BJ (cell line): Measurements from ENCODE around the gene SLC38A11. TPM values are rescaled to one million over a fixed set of nuclear protein-coding genes. Genes with fewer than 3 reads are reported as not detected.
A peak's percentile ranks its signal among the peaks of the same experiment; 100 is the strongest.

Experiments used
- CTCF ChIA-PET: fragments of 350-600 bp; formaldehyde crosslinking; extraction: SDS; loops from one replicate; lab custom pipeline; 2021; ENCODE audit warnings: antibody characterized with exemption, inconsistent platforms; lab: Yijun Ruan, JAX
- POLR2A ChIA-PET: fragments of 300-600 bp; sonication (Branson Sonifier 250); formaldehyde crosslinking; extraction: SDS; loops from one replicate; lab custom pipeline; 2021; ENCODE audit warnings: antibody characterized with exemption; lab: Charles Lee
- DNase-seq: peaks from one replicate; pipeline ENCODE4 v3.0.0-alpha.2; 2011; ENCODE audit warnings: low read depth
- H3K27me3 ChIP-seq: 2 replicates; pipeline ENCODE4 v1.6.0; 2011; ENCODE audit warnings: low read length; ENCODE audit not compliant: control insufficient read depth, insufficient read depth
- H3K36me3 ChIP-seq: 2 replicates; pipeline ENCODE4 v1.5.1; 2011; ENCODE audit warnings: low read length; ENCODE audit not compliant: control insufficient read depth, insufficient read depth
- H3K4me3 ChIP-seq: 2 replicates; pipeline ENCODE4 v1.5.1; 2011; ENCODE audit warnings: low read depth, mild to moderate bottlenecking, control low read depth, low read length
- polyA plus RNA-seq: library from polyadenylated mRNA; depleted of rRNA; stranded (reverse); fragments of >200 nt; gene quantifications from 2 replicates; pipeline ENCODE4 v1.2.3, GENCODE V29; 2011
- TF ChIP-seq, protein P1 (sequence below): IDR thresholded peaks from 2 replicates; pipeline ENCODE4 v1.5.1; 2011; ENCODE audit warnings: low read depth, mild to moderate bottlenecking, control low read depth, inconsistent platforms, low read length, moderate library complexity; ENCODE audit not compliant: insufficient read depth

Gene SLC38A11
- polyA plus RNA-seq, 1 experiment, result 59.2 TPM

GRCh38 chr2:164934401-164935117, 20.8 kb downstream of the SLC38A11 start:
- Histone ChIP-seq H3K27me3 (no peaks in the 10 kb centered on the region), H3K4me3 (no peak overlapping the region), H3K36me3 (0 out of 2 replicates have a peak, but pooled peaks cover 1% of the 10 kb centered on the region)
- TF ChIP-seq, protein P1, sequence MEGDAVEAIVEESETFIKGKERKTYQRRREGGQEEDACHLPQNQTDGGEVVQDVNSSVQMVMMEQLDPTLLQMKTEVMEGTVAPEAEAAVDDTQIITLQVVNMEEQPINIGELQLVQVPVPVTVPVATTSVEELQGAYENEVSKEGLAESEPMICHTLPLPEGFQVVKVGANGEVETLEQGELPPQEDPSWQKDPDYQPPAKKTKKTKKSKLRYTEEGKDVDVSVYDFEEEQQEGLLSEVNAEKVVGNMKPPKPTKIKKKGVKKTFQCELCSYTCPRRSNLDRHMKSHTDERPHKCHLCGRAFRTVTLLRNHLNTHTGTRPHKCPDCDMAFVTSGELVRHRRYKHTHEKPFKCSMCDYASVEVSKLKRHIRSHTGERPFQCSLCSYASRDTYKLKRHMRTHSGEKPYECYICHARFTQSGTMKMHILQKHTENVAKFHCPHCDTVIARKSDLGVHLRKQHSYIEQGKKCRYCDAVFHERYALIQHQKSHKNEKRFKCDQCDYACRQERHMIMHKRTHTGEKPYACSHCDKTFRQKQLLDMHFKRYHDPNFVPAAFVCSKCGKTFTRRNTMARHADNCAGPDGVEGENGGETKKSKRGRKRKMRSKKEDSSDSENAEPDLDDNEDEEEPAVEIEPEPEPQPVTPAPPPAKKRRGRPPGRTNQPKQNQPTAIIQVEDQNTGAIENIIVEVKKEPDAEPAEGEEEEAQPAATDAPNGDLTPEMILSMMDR, result no peak
- DNase-seq, result no peak
- POLR2A ChIA-PET, result no interaction called here
- CTCF ChIA-PET, result no interaction called here

GRCh38 chr2:164933671-164934189, 21.6 kb downstream of the SLC38A11 start:
- TF ChIP-seq, protein P1, result no peak
- H3K27me3 ChIP-seq, result no peaks in the 10 kb centered on the region
- POLR2A ChIA-PET, result no interaction called here
- 0 out of 2 replicates have a peak, but pooled peaks cover 1% of the 10 kb centered on the region for H3K36me3 ChIP-seq
- CTCF ChIA-PET, result no interaction called here
- DNase-seq, result no peak
- no peak overlapping the region for H3K4me3 ChIP-seq

- TF ChIP-seq, protein P1, result no peak
- no peak for DNase-seq
- POLR2A ChIA-PET, result no interaction called here
- H3K27me3 ChIP-seq, result no peaks in the 10 kb centered on the region
- H3K4me3 ChIP-seq, result no peak overlapping the region
- CTCF ChIA-PET, result no interaction called here
- H3K36me3 ChIP-seq, result 0 out of 2 replicates have a peak, but pooled peaks cover 1% of the 10 kb centered on the region
These were observed 22.9 kb downstream of the SLC38A11 start for GRCh38 chr2:164932377-164932776.

- ChIA-PET CTCF (no interaction called here), POLR2A (no interaction called here)
- TF ChIP-seq, protein P1, result no peak
- DNase-seq, result no peak
- Histone ChIP-seq H3K4me3 (no peak overlapping the region), H3K36me3 (0 out of 2 replicates have a peak, but pooled peaks cover 2% of the 10 kb centered on the region), H3K27me3 (no peaks in the 10 kb centered on the region)
These were observed 27.1 kb downstream of the SLC38A11 start for GRCh38 chr2:164928101-164928673.

DNA sequence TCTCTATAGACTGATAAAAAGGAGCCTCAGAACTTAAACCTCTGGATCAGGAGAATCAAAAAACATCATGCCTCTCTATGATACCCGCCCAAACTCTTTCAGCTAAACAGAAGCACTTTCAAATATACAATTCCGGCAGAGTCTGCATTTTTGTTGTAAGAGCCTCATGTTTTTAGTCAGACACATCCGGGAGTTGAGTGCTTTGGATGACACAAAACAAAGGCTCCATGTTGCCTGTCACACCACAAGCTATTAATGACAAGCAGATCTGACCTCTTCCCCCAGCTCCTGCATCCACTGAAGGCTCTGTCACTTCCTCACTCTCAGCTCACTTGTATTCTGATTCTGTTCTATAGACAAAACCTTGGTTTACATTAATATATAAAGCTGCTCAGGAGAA, 33.2 kb downstream of the SLC38A11 start:
- TF ChIP-seq, protein P1, result no peak

More for the DNA sequence above, 33.2 kb downstream of the SLC38A11 start:
- Histone ChIP-seq H3K27me3 (no peaks in the 10 kb centered on the region), H3K4me3 (no peak overlapping the region), H3K36me3 (0 out of 2 replicates have a peak, but pooled peaks cover 3% of the 10 kb centered on the region)
- POLR2A ChIA-PET, result no interaction called here
- CTCF ChIA-PET, result interaction anchor here (1.0 to 2.0 kb wide), 5 partner anchors 9 to 80 kb away, joined by 3 to 6 read pairs (median 4); partner anchors contain the start of gene SLC38A11
- peak; percentile 24 for DNase-seq
